SJSA1 (cell line): ENCODE results near the gene CD8B. TPM values are rescaled to one million over a fixed set of nuclear protein-coding genes. Genes with fewer than 3 reads are reported as not detected.

ENCODE experiments used
- total RNA-seq: library from RNA; depleted of rRNA; stranded (reverse); fragments of >200 nt; shearing (Covaris generic); gene quantifications from 2 replicates; pipeline ENCODE4 v1.2.3, GENCODE V29; 2014; rRNA removed

Gene CD8B
- total RNA-seq, 1 experiment from 2014 or later: not detected

Other genes with a start within 250 kb of the CD8B start
- gene RNF103, start 238.0 kb downstream of the CD8B start, total RNA-seq: 6.6 and 11.8 TPM in 2 replicates
- gene RMND5A, start 141.6 kb downstream of the CD8B start, total RNA-seq: 33.2 and 41.6 TPM in 2 replicates
- gene CD8A, start 71.0 kb downstream of the CD8B start, total RNA-seq: not detected in 2 replicates
- gene RGPD1, start 80.2 kb upstream of the CD8B start, total RNA-seq: 0.06 and 0.24 TPM in 2 replicates
- gene PLGLB1, start 160.0 kb upstream of the CD8B start, total RNA-seq: 0.56 TPM in 1 of 2 replicates, not detected in the other